HG02852 (cell line): ENCODE results near the gene DOK6.

Source experiments
- ATAC-seq: cut with Tn5 transposase; IDR thresholded peaks from one replicate; pipeline ENCODE4 v1.9.1; 2021; ENCODE audit warnings: mild to moderate bottlenecking, moderate library complexity; ENCODE audit not compliant: unreplicated experiment

Gene DOK6

DNA sequence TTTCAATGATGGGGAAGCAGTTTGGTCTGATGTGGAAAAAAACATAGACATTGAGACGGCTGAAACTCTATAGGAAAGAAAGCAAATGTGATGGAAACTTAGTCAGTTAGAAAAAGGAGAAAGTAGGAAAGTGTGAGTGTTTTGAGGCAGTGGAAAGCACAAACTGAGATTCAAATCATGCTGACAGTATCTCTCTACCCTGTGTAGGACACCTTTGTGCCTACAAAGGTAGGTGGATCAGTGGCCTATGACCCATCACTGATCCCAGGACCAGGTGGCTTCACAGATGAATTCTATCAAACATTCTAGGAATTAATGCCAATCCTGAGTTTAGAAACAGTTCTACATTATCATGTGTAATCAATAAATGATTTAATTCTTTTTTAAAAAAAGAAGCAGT is 489.9 kb downstream of the DOK6 start:
- no peak for ATAC-seq

GRCh38 chr18:69894467-69894866 is 493.8 kb downstream of the DOK6 start:
- ATAC-seq: no peak

DNA sequence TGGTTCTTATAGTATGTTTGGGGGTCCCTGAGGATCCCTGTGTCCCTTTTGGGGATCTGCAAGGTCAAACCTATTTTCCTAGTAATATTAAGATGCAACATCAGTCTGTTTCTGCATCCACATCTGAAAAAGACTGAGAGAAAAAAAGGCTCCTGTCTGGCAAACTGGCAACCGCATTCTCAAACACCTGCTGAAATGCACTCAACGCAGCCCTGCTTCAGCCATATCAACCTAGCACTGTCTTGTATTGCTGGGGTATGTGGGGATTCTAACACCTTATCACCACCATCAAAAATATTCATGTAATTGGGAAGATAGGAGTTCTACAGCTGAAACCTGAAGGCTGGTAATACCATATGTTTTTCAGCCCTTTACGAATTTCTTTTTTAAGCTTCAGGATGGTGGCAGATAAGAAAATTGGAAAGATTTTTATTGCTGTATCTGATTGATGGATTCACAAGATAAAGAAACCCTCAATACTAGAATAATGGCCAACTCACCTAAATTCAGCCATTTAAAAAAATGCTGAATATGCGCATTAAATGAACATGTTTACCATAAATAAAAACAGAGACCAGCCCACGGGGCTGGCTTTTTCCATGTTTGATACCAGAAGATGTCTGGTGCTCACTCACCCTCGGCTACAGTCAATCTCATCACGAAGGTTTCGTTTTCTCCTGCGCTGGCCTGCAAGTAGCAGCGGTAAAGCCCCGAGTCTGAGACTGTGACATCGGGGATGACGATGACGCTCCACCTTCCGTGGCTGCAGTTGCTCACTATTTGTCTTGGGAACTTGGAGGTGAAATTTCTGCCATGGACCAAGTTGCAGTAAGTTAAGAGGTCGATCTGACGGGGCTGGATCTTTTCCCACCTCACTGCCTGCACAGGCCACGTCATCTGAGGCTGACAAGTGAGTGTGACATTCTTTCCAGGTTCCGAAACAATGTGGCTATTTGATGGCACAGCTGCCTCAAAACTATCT is 494.7 kb downstream of the DOK6 start:
- no peak for ATAC-seq

DNA sequence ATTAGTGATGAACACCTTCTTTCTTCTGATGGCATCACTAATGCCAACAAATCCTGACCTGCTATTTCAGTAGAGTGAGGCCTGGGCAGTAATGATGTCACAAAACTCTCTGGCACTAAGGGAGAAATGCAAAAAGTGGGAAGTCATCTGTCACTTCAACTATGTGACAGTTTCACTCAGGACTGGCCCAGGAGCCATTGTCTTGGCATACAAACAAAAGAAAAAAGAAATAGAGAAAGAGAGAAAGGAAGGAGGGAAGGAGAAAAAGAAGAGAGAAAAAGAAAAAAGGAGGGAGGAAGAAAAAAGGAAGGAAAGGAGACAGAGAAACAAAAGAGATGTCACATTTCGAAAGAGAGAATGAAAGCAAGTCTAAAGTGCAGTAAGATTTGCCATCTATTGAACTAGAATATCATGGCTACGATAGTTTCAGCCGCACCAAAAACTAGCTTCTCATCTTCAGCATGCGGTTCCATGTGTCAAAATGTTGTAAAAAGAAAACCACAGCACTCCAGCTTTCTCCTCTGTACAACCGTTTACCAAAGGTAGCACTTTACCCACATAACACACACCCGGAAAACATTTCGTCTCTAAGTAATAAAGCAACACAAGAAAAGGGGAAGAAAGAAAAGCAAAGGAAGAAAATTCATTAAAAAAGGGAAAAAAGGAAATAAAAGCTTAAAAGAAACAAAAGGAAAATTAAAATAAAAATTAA is 496.9 kb downstream of the DOK6 start:
- ATAC-seq: peak; percentile 51

DNA sequence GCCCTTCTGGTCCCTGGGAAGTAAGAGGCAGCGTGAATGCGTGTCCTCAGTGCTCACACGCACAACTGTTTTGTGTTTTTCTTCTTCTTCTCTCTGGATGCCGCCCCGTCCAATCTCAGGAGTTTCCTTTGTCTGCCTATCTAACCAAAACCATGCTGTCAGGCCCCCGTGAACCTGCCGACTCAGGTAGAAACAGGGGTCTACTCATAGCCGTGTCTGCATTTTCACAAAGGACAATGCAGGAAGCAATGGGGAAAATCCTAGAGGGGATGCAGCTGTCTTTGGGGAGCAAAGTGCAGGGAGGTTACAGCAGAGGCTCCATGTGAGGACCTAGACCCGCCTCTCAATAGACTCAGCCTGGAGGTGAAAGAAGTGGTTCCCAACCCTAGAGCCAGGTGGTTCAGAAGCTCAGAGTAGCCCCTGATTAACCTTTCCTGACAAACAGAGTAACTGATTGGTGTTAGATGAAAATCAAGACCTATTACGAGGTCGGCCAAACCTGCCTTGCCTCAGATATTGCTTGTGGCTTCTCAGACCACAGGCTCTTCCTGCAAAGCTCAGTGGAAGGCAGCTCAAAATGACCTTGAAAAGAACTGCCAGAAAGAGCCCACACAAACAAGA is 497.7 kb downstream of the DOK6 start:
- ATAC-seq: peak; percentile 43
